Left hindlimb (tissue), 1 donor: ENCODE measurements around the gene NTF3.
A peak's percentile ranks its signal among the peaks of the same experiment; 100 is the strongest.

Experiments used
- DNase-seq: peaks from one replicate; pipeline ENCODE4 v3.0.0-alpha.2; 2018

The NTF3 gene

GRCh38 chr12:5489760-5490406 lies 58.0 kb downstream of the NTF3 start:
- DNase-seq: no peak

- no peak for DNase-seq
Observed at GRCh38 chr12:5492562-5492961, 60.7 kb downstream of the NTF3 start.

GRCh38 chr12:5493018-5493417 lies 61.1 kb downstream of the NTF3 start:
- DNase-seq: no peak

- DNase-seq: no peak
Observed at GRCh38 chr12:5494343-5494742, 62.4 kb downstream of the NTF3 start.

- DNase-seq: no peak
Observed at GRCh38 chr12:5497329-5498053, 65.6 kb downstream of the NTF3 start.

- DNase-seq: no peak
Observed at GRCh38 chr12:5498076-5498475, 66.2 kb downstream of the NTF3 start.

GRCh38 chr12:5498806-5499205 lies 66.9 kb downstream of the NTF3 start:
- no peak for DNase-seq

GRCh38 chr12:5499566-5500330 lies 67.8 kb downstream of the NTF3 start:
- no peak for DNase-seq

- DNase-seq: no peak
Observed at GRCh38 chr12:5500331-5500659, 68.4 kb downstream of the NTF3 start.

GRCh38 chr12:5503774-5504173 lies 71.9 kb downstream of the NTF3 start:
- no peak for DNase-seq

GRCh38 chr12:5505116-5505515 lies 73.2 kb downstream of the NTF3 start:
- DNase-seq: no peak

- no peak for DNase-seq
Observed at GRCh38 chr12:5505751-5506150, 73.8 kb downstream of the NTF3 start.

GRCh38 chr12:5506295-5506694 lies 74.4 kb downstream of the NTF3 start:
- no peak for DNase-seq

- peak; percentile 46 for DNase-seq
Observed at GRCh38 chr12:5506821-5507231, 74.9 kb downstream of the NTF3 start.

GRCh38 chr12:5507401-5507935 lies 75.6 kb downstream of the NTF3 start:
- no peak for DNase-seq

GRCh38 chr12:5507944-5508343 lies 76.0 kb downstream of the NTF3 start:
- DNase-seq: no peak

- DNase-seq: no peak
Observed at GRCh38 chr12:5509102-5509501, 77.2 kb downstream of the NTF3 start.

GRCh38 chr12:5509557-5509956 lies 77.6 kb downstream of the NTF3 start:
- DNase-seq: no peak

GRCh38 chr12:5510251-5510805 lies 78.4 kb downstream of the NTF3 start:
- DNase-seq: no peak

GRCh38 chr12:5511256-5511643 lies 79.3 kb downstream of the NTF3 start:
- no peak for DNase-seq

- peak; percentile 54 for DNase-seq
Observed at GRCh38 chr12:5511644-5512600, 80.0 kb downstream of the NTF3 start.

GRCh38 chr12:5512601-5512970 lies 80.7 kb downstream of the NTF3 start:
- DNase-seq: no peak
